H1 (cell line): Measurements from ENCODE around the gene CST6. TPM values are rescaled to one million over a fixed set of nuclear protein-coding genes. Genes with fewer than 3 reads are reported as not detected.

Experiments used
- CTCF ChIA-PET: fragments of 300-600 bp; sonication (Branson Sonifier 250); formaldehyde crosslinking; loops from one replicate; lab custom pipeline; 2021; ENCODE audit not compliant: partially characterized antibody; lab: Charles Lee
- POLR2A ChIA-PET: fragments of 300-600 bp; sonication (Branson Sonifier 250); formaldehyde crosslinking; loops from one replicate; lab custom pipeline; 2021; ENCODE audit warnings: inconsistent platforms; ENCODE audit not compliant: partially characterized antibody; lab: Charles Lee
- DNase-seq, 2 experiments: peaks; one replicate each; pipeline versions ENCODE4 v3.0.0 to v3.0.0-alpha.2; 2010 to 2022; ENCODE audit warnings: low spot score in 2 of 2, low read depth in 1 of 2, mixed read lengths in 1 of 2
- FAIRE-seq: peaks from 2 replicates; lab custom pipeline; 2011; peaks lifted over from hg19 to GRCh38; lab: Jason Lieb, UNC
- H2AFZ ChIP-seq: 2 replicates; pipeline ENCODE4 v1.8.1; 2012; ENCODE audit warnings: low read length, inconsistent platforms
- H2AK5ac ChIP-seq: 2 replicates; pipeline ENCODE4 v1.6.1; 2013; ENCODE audit warnings: low read depth, low read length
- H2BK120ac ChIP-seq: replicated peaks from 2 replicates; pipeline ENCODE3; 2013; ENCODE audit warnings: low read depth, low read length, inconsistent platforms
- H2BK12ac ChIP-seq: 2 replicates; pipeline ENCODE4 v1.6.1; 2013; ENCODE audit warnings: low read depth, low read length
- H2BK15ac ChIP-seq: 2 replicates; pipeline ENCODE4 v1.6.1; 2013; ENCODE audit warnings: low read length
- H2BK20ac ChIP-seq: 2 replicates; pipeline ENCODE4 v1.6.1; 2013; ENCODE audit warnings: low read length
- H2BK5ac ChIP-seq: 2 replicates; pipeline ENCODE4 v1.6.1; 2013; ENCODE audit warnings: low read depth, low read length
- H3K14ac ChIP-seq: 2 replicates; pipeline ENCODE4 v1.6.1; 2013; ENCODE audit warnings: inconsistent platforms; ENCODE audit not compliant: insufficient read length
- H3K18ac ChIP-seq: 2 replicates; pipeline ENCODE4 v1.6.1; 2013; ENCODE audit warnings: low read length; ENCODE audit errors: extremely low read depth
- H3K23ac ChIP-seq: 2 replicates; pipeline ENCODE4 v1.6.1; 2013; ENCODE audit warnings: inconsistent platforms; ENCODE audit not compliant: insufficient read length
- H3K23me2 ChIP-seq: 2 replicates; pipeline ENCODE4 v1.6.1; 2013; ENCODE audit warnings: low read depth, low read length
- H3K27ac ChIP-seq: 2 replicates; pipeline ENCODE4 v1.6.1; 2011; ENCODE audit warnings: low read depth, low read length, inconsistent platforms
- H3K27me3 ChIP-seq, 4 experiments: replicated peaks in 1 of 4; 1 replicate in 1 of 4; 2 replicates in 3 of 4; pipeline versions ENCODE4 v1.6.1 to v1.8.1; 2011 to 2013; ENCODE audit warnings: low read length in 3 of 4, mild to moderate bottlenecking in 3 of 4, inconsistent platforms in 2 of 4, mixed read lengths in 2 of 4, moderate library complexity in 1 of 4; ENCODE audit not compliant: control insufficient read depth in 3 of 4, insufficient read depth in 3 of 4; ENCODE audit errors: extremely low read depth in 1 of 4
- H3K36me3 ChIP-seq, 4 experiments: 2 replicates each; pipeline versions ENCODE4 v1.6.1 to v1.8.1; 2011 to 2013; ENCODE audit warnings: mild to moderate bottlenecking in 4 of 4, low read length in 3 of 4, moderate library complexity in 2 of 4, control low read depth in 1 of 4, inconsistent platforms in 1 of 4; ENCODE audit not compliant: insufficient read depth in 4 of 4, control insufficient read depth in 2 of 4
- H3K4ac ChIP-seq: replicated peaks from 2 replicates; pipeline ENCODE3; 2013; ENCODE audit warnings: low read length, low read depth, mixed read lengths, inconsistent platforms; ENCODE audit not compliant: insufficient read length
- H3K4me1 ChIP-seq, 4 experiments: replicated peaks in 1 of 4; 1 replicate in 1 of 4; 2 replicates in 3 of 4; pipeline versions ENCODE4 v1.6.1 to v1.8.1; 2011 to 2013; ENCODE audit warnings: low read length in 3 of 4, inconsistent platforms in 2 of 4, mixed read lengths in 1 of 4; ENCODE audit not compliant: insufficient read depth in 4 of 4, control insufficient read depth in 3 of 4
- H3K4me2 ChIP-seq, 2 experiments: 2 replicates each; pipeline versions ENCODE4 v1.6.1 to v1.8.1; 2011 to 2013; ENCODE audit warnings: low read depth in 2 of 2, low read length in 2 of 2, control low read depth in 1 of 2, inconsistent platforms in 1 of 2, mild to moderate bottlenecking in 1 of 2; ENCODE audit not compliant: insufficient read depth in 1 of 2
- H3K4me3 ChIP-seq, 4 experiments: fragments of 200-600, 300-600 bp in 1 of 4; sonication (generic), shearing (Covaris generic), sonication (Bioruptor Twin) in 1 of 4; 2 replicates each; pipeline versions ENCODE4 v1.5.1 to v1.8.1; 2011 to 2016; ENCODE audit warnings: low read length in 4 of 4, low read depth in 3 of 4, control low read depth in 2 of 4, inconsistent platforms in 2 of 4, mild to moderate bottlenecking in 2 of 4, mixed read lengths in 1 of 4, moderate library complexity in 1 of 4; ENCODE audit not compliant: insufficient read depth in 2 of 4; ENCODE audit errors: extremely low read depth in 1 of 4
- H3K56ac ChIP-seq: replicated peaks from 2 replicates; pipeline ENCODE3; 2013; ENCODE audit warnings: low read depth, mild to moderate bottlenecking, mixed read lengths, low read length, inconsistent platforms; ENCODE audit not compliant: insufficient read length
- H3K79me1 ChIP-seq: 2 replicates; pipeline ENCODE4 v1.6.1; 2013; ENCODE audit warnings: low read depth, low read length, control low read depth
- H3K79me2 ChIP-seq, 2 experiments: 2 replicates each; pipeline versions ENCODE4 v1.6.1 to v1.8.1; 2012 to 2013; ENCODE audit warnings: low read length in 2 of 2, mild to moderate bottlenecking in 2 of 2, inconsistent platforms in 1 of 2; ENCODE audit not compliant: insufficient read depth in 2 of 2, control insufficient read depth in 1 of 2
- H3K9ac ChIP-seq, 4 experiments: replicated peaks in 1 of 4; 1 replicate in 1 of 4; 2 replicates in 3 of 4; pipeline versions ENCODE4 v1.6.1 to v1.8.1; 2011 to 2013; ENCODE audit warnings: low read depth in 3 of 4, low read length in 3 of 4, control low read depth in 2 of 4, mild to moderate bottlenecking in 2 of 4, moderate library complexity in 2 of 4, inconsistent platforms in 1 of 4; ENCODE audit errors: extremely low read depth in 1 of 4
- H3K9me3 ChIP-seq, 2 experiments: 2 replicates each; pipeline versions ENCODE4 v1.6.1 to v1.8.1; 2012 to 2013; ENCODE audit warnings: mild to moderate bottlenecking in 2 of 2, moderate library complexity in 2 of 2, control low read depth in 1 of 2, inconsistent platforms in 1 of 2, low read depth in 1 of 2, low read length in 1 of 2, mixed read lengths in 1 of 2; ENCODE audit not compliant: insufficient read depth in 2 of 2
- H4K20me1 ChIP-seq, 2 experiments: replicated peaks in 1 of 2; 2 replicates each; pipeline versions ENCODE3 to v1.8.1; 2011 to 2013; ENCODE audit warnings: inconsistent platforms in 2 of 2, low read length in 2 of 2, mild to moderate bottlenecking in 1 of 2; ENCODE audit not compliant: insufficient read depth in 2 of 2, control insufficient read depth in 1 of 2
- H4K5ac ChIP-seq: 2 replicates; pipeline ENCODE4 v1.6.1; 2013; ENCODE audit warnings: low read length, low read depth, mixed read lengths, inconsistent platforms; ENCODE audit not compliant: insufficient read length
- H4K8ac ChIP-seq: 2 replicates; pipeline ENCODE4 v1.8.0; 2013; ENCODE audit warnings: mild to moderate bottlenecking, moderate library complexity, low read length, inconsistent platforms; ENCODE audit not compliant: insufficient read depth; ENCODE audit errors: extremely low read depth
- H4K91ac ChIP-seq: replicated peaks from 2 replicates; pipeline ENCODE3; 2013; ENCODE audit warnings: low read length, mixed read lengths, inconsistent platforms; ENCODE audit not compliant: insufficient read length
- BRCA1 ChIP-seq: IDR thresholded peaks from 2 replicates; pipeline ENCODE4 v1.6.1; 2012; ENCODE audit warnings: low read depth, low read length, improper control_type of control experiment
- GABPA ChIP-seq: IDR thresholded peaks from 2 replicates; pipeline ENCODE4 v1.6.1; 2011; ENCODE audit warnings: mild to moderate bottlenecking, low read length, moderate library complexity, borderline replicate concordance; ENCODE audit not compliant: insufficient read depth
- KDM5A ChIP-seq: fragments of 200-600 bp; IDR thresholded peaks from 2 replicates; pipeline ENCODE4 v1.7.1; 2012; ENCODE audit warnings: mild to moderate bottlenecking, low read length, inconsistent platforms, mixed read lengths
- MAFK ChIP-seq: IDR thresholded peaks from 2 replicates; pipeline ENCODE4 v1.6.1; 2012; ENCODE audit warnings: low read depth, mild to moderate bottlenecking, improper control_type of control experiment, low read length
- TAF1 ChIP-seq: IDR thresholded peaks from 2 replicates; pipeline ENCODE4 v1.6.1; 2011; ENCODE audit warnings: mild to moderate bottlenecking, low read depth, low read length
- TAF7 ChIP-seq: optimal IDR thresholded peaks from 2 replicates; pipeline ENCODE3; 2011; ENCODE audit warnings: low read depth, mild to moderate bottlenecking, inconsistent platforms, low read length, moderate library complexity, borderline replicate concordance
- TBP ChIP-seq: IDR thresholded peaks from 2 replicates; pipeline ENCODE4 v1.6.1; 2011; ENCODE audit warnings: low read depth, low read length, improper control_type of control experiment
- USF2 ChIP-seq: IDR thresholded peaks from 2 replicates; pipeline ENCODE4 v1.6.1; 2011; ENCODE audit warnings: low read length, improper control_type of control experiment
- WGBS, 2 experiments: shearing (Covaris generic) in 1 of 2; methylation state at CpG; one replicate each; pipeline versions ENCODE4 v1.1.6 to v1.1.7; 2013 to 2015; ENCODE audit warnings: low lambda C conversion rate in 2 of 2, mixed read lengths in 2 of 2, inconsistent platforms in 1 of 2, low coverage in 1 of 2, missing lambda C conversion rate in 1 of 2; ENCODE audit not compliant: insufficient replicate concordance in 2 of 2, insufficient coverage in 1 of 2, insufficient read length in 1 of 2; ENCODE audit errors: extremely low coverage in 1 of 2, missing lambda C conversion rate in 1 of 2; 5-methylcytosine and 5-hydroxymethylcytosine counted together
- polyA plus RNA-seq, 7 experiments: library from polyadenylated mRNA; depleted of rRNA in 3 of 7; stranded (reverse) in 5 of 7; unstranded in 2 of 7; fragments of >200 nt in 5 of 7; fragments of 200-250 nt in 2 of 7; gene quantifications; 1 replicate in 5 of 7; 2 replicates in 1 of 7; 4 replicates in 1 of 7; pipeline versions ENCODE4 v1.2.1 to v1.2.3, GENCODE V29; 2011 to 2013; ENCODE audit warnings: missing spikeins in 2 of 7, mixed read lengths in 2 of 7
- total RNA-seq: library from RNA; stranded (reverse); fragmentation: NEBNext Ultra II Directional; extraction: Animal tissue kit (Norgen Biotek cat#: 25700); gene quantifications from 2 replicates; pipeline ENCODE4 v1.2.1, GENCODE V29; 2021

The CST6 gene
- total and polyA plus RNA-seq, 2 of the 8 experiments (the other 6 are each of a cell fraction or from before 2014, with no cell fraction given) = 1.6 to 7.6 TPM

GRCh38 chr11:65981101-65981740 lies 30.6 kb upstream of the CST6 start:
- no peak overlapping the region for H2AFZ ChIP-seq
- H3K9ac ChIP-seq = no peak overlapping the region
- no peak overlapping the region for H2BK120ac ChIP-seq
- CTCF ChIA-PET = interaction anchor here (1.1 to 18.4 kb wide), 4 partner anchors 92 to 276 kb away, joined by 3 to 281 read pairs (median 4); partner anchors contain the start of genes CCDC85B and FIBP
- H3K79me1 ChIP-seq = no peaks in the 10 kb centered on the region
- H4K91ac ChIP-seq = no peak overlapping the region
- TF ChIP-seq USF2 (no peak), TAF1 (no peak), KDM5A (no peak), BRCA1 (no peak), GABPA (no peak), TBP (no peak), MAFK (no peak), TAF7 (no peak)
- no peaks in the 10 kb centered on the region for H3K23me2 ChIP-seq
- H2BK20ac ChIP-seq = no peak overlapping the region
- no peak overlapping the region for H3K4ac ChIP-seq
- no peak overlapping the region for H3K27ac ChIP-seq
- no peak overlapping the region for H4K5ac ChIP-seq
- H3K56ac ChIP-seq = no peak overlapping the region
- H2BK5ac ChIP-seq = no peak overlapping the region
- H3K79me2 ChIP-seq = no peaks in the 10 kb centered on the region
- no peak overlapping the region for H2BK15ac ChIP-seq
- H3K4me3 ChIP-seq = no peak overlapping the region
- DNase-seq = no peak
- no peak overlapping the region for H3K23ac ChIP-seq
- H4K20me1 ChIP-seq = peaks cover 0 to 2% of the 10 kb centered on the region in 2 experiments
- H3K27me3 ChIP-seq = no peaks in the 10 kb centered on the region
- H3K4me1 ChIP-seq = no peaks in the 10 kb centered on the region
- POLR2A ChIA-PET = interaction anchor here (0.6 to 1.8 kb wide), 6 partner anchors 14 to 128 kb away, joined by 3 to 5 read pairs (median 3); no protein-coding TSS in a partner anchor
- 85% methylated on average over 5 of the region's 12 CpGs; no CpG with 5 or more reads in 1 of the 2 experiments for WGBS, 2 experiments
- no peak overlapping the region for H2AK5ac ChIP-seq
- no peak overlapping the region for H3K18ac ChIP-seq
- H3K36me3 ChIP-seq = peaks cover 4 to 24% (median 19%) of the 10 kb centered on the region in 4 experiments; a peak in 7 of 8 replicates
- no peak overlapping the region for H2BK12ac ChIP-seq
- H3K14ac ChIP-seq = no peak overlapping the region
- no peak overlapping the region for H4K8ac ChIP-seq
- no peak overlapping the region for H3K4me2 ChIP-seq
- no peaks in the 10 kb centered on the region for H3K9me3 ChIP-seq
- no peak for FAIRE-seq
